ENCODE measurements around the gene ETV2. TPM values are rescaled to one million over a fixed set of nuclear protein-coding genes. Genes with fewer than 3 reads are reported as not detected.

Gene ETV2
- total RNA-seq, 1 experiment from 2014 or later = 1.5 TPM

GRCh38 chr19:35661995-35662340 is 20.4 kb downstream of the ETV2 start:
- RAD21 ChIA-PET (ENCODE audit: low non-redundant PET in 1 of 2, low total read pairs in 2 of 2, uncharacterized antibody in 2 of 2, unreplicated experiment in 2 of 2) = no interaction called here
- Histone ChIP-seq H3K9me3 (ENCODE audit: control insufficient read depth in 1 of 2, insufficient read depth in 1 of 2, low read depth in 1 of 2, low read length in 2 of 2) (no peaks in the 10 kb centered on the region), H3K36me3 (ENCODE audit: control insufficient read depth in 1 of 2, insufficient read depth in 2 of 2, low read length in 2 of 2) (peaks cover 8 to 11% of the 10 kb centered on the region in 2 experiments; a peak in 3 of 4 replicates), H3K9me2 (ENCODE audit: insufficient read depth) (no peaks in the 10 kb centered on the region), H2AFZ (ENCODE audit: low read depth, low read length, poor library complexity, severe bottlenecking) (no peak overlapping the region), H4K20me1 (ENCODE audit: insufficient read depth) (no peaks in the 10 kb centered on the region), H3K4me3 (replicated peaks in 1 of 2; ENCODE audit: low read depth in 1 of 2, low read length in 2 of 2) (no peak overlapping the region), H3K27ac (ENCODE audit: low read depth, low read length) (no peak overlapping the region), H3K4me2 (ENCODE audit: low read length) (no peak overlapping the region), H3K79me2 (ENCODE audit: insufficient read depth, low read length) (peaks cover 4% of the 10 kb centered on the region; the same call in 1 of the 2 replicates), H3K27me3 (ENCODE audit: insufficient read depth, low read length) (no peaks in the 10 kb centered on the region), H3K9ac (ENCODE audit: low read length) (no peak overlapping the region), H3K4me1 (ENCODE audit: control insufficient read depth in 1 of 2, insufficient read depth in 2 of 2, low read length in 2 of 2) (no peaks in the 10 kb centered on the region)
- no peak for DNase-seq (ENCODE audit: low read depth, low spot score)
- POLR2A ChIA-PET = interaction anchor here (1.3 to 1.7 kb wide), 3 partner anchors 12 to 40 kb away, joined by 4 to 6 read pairs (median 5); partner anchors contain the start of gene COX6B1
- CTCF ChIA-PET = no interaction called here
- no peak for TF ChIP-seq EGR1 (IDR thresholded peaks at IDR 0.05; ENCODE audit: low read depth)
- TF ChIP-seq RAD21 (IDR thresholded peaks at IDR 0.05; ENCODE audit: low read depth) = no peak
- TF ChIP-seq POLR2AphosphoS5 (IDR thresholded peaks at IDR 0.05; ENCODE audit: low read depth, low read length) = no peak
- TF ChIP-seq, protein P1, sequence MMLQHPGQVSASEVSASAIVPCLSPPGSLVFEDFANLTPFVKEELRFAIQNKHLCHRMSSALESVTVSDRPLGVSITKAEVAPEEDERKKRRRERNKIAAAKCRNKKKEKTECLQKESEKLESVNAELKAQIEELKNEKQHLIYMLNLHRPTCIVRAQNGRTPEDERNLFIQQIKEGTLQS (IDR thresholded peaks at IDR 0.05) = no peak
- no peak for TF ChIP-seq ZNF274 (IDR thresholded peaks at IDR 0.05; ENCODE audit: low read depth, low read length)
- TF ChIP-seq JUND (IDR thresholded peaks at IDR 0.05) = no peak
- TF ChIP-seq SRF (IDR thresholded peaks at IDR 0.05; ENCODE audit: low read depth) = no peak
- TF ChIP-seq, protein P2, sequence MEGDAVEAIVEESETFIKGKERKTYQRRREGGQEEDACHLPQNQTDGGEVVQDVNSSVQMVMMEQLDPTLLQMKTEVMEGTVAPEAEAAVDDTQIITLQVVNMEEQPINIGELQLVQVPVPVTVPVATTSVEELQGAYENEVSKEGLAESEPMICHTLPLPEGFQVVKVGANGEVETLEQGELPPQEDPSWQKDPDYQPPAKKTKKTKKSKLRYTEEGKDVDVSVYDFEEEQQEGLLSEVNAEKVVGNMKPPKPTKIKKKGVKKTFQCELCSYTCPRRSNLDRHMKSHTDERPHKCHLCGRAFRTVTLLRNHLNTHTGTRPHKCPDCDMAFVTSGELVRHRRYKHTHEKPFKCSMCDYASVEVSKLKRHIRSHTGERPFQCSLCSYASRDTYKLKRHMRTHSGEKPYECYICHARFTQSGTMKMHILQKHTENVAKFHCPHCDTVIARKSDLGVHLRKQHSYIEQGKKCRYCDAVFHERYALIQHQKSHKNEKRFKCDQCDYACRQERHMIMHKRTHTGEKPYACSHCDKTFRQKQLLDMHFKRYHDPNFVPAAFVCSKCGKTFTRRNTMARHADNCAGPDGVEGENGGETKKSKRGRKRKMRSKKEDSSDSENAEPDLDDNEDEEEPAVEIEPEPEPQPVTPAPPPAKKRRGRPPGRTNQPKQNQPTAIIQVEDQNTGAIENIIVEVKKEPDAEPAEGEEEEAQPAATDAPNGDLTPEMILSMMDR (IDR thresholded peaks at IDR 0.05 in 2 of 3, conservative IDR thresholded peaks at IDR 0.05 in 1 of 3; ENCODE audit: borderline replicate concordance in 1 of 3, insufficient read depth in 1 of 3, low read depth in 2 of 3, low read length in 2 of 3) = no peak
- no peak for TF ChIP-seq CBX3 (IDR thresholded peaks at IDR 0.05; ENCODE audit: low read depth)
- no peak for TF ChIP-seq SIN3A (IDR thresholded peaks at IDR 0.05; ENCODE audit: low read depth)
- TF ChIP-seq, protein P3, sequence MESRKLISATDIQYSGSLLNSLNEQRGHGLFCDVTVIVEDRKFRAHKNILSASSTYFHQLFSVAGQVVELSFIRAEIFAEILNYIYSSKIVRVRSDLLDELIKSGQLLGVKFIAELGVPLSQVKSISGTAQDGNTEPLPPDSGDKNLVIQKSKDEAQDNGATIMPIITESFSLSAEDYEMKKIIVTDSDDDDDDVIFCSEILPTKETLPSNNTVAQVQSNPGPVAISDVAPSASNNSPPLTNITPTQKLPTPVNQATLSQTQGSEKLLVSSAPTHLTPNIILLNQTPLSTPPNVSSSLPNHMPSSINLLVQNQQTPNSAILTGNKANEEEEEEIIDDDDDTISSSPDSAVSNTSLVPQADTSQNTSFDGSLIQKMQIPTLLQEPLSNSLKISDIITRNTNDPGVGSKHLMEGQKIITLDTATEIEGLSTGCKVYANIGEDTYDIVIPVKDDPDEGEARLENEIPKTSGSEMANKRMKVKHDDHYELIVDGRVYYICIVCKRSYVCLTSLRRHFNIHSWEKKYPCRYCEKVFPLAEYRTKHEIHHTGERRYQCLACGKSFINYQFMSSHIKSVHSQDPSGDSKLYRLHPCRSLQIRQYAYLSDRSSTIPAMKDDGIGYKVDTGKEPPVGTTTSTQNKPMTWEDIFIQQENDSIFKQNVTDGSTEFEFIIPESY (IDR thresholded peaks at IDR 0.05; ENCODE audit: extremely low read depth, insufficient replicate concordance, low read length) = no peak
- TF ChIP-seq TCF7L2 (IDR thresholded peaks at IDR 0.05; ENCODE audit: borderline replicate concordance, extremely low read depth, insufficient read depth, insufficient read length) = no peak
- TF ChIP-seq EZH2phosphoT487 (IDR thresholded peaks at IDR 0.05; ENCODE audit: borderline replicate concordance) = no peak
- TF ChIP-seq ELF1 (IDR thresholded peaks at IDR 0.05; ENCODE audit: borderline replicate concordance, low read depth) = no peak
- no peak for TF ChIP-seq POLR2A (IDR thresholded peaks at IDR 0.05; ENCODE audit: borderline replicate concordance, extremely low read depth, insufficient read depth, insufficient read length)
- intact Hi-C loops (cut with micrococcal nuclease) = no loop called here
- ATAC-seq = no peak
- no TSS peak for BruUV-seq (replicated peaks)

Measured in HCT116 (cell line).